HG02798 (cell line): Measurements from ENCODE around the gene MIEF2.

Experiments
- ATAC-seq: cut with Tn5 transposase; IDR thresholded peaks from one replicate; pipeline ENCODE4 v1.9.1; 2021; ENCODE audit warnings: mild to moderate bottlenecking; ENCODE audit not compliant: unreplicated experiment, poor library complexity

The MIEF2 gene

DNA sequence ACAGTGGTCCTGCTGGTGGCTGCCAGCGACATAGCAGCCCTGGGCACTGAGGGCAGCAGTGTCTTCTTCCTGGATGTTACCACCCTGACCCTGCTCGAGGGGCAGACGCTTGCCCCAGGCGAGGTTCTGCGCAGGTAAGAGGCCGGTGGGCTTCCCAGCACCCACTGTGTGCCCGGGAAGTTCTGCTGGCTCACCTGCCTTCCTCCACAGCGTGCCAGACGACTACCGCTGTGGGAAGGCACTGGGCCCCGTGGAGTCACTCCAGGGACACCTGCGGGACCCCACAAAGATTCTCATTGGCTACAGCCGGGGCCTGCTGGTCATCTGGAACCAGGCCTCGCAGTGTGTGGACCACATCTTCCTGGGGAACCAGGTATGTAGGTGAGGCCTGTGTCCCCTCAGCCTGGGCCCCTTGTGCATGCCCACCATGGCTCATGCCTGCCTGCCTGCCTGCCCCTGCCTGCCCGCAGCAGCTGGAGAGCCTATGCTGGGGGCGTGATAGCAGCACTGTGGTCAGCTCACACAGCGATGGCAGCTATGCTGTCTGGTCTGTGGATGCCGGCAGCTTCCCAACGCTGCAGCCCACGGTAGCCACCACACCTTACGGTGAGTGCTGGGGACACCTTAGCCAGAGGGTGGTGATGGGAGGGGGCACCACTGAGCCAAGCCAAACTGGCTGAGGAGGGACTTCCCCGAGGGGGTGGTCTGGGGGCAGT, 26.5 kb upstream of the MIEF2 start:
- no peak for ATAC-seq

DNA sequence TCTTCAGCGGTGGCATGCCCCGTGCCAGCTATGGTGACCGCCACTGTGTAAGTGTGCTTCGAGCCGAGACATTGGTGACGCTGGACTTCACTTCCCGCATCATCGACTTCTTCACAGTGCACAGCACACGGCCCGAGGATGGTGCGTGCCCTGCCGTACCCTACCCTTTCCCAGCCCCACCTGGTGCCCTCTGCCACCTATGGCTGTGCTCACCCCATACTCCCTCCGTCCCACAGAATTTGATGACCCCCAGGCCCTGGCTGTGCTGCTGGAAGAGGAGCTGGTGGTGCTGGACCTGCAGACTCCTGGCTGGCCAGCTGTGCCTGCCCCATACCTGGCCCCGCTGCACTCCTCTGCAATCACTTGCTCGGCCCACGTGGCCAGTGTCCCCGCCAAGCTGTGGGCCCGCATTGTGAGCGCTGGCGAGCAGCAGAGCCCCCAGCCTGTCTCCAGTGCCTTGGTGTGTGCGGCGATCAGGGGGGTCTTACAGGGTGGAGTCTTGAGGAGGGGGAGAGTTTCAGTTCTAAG, 25.5 kb upstream of the MIEF2 start:
- no peak for ATAC-seq

DNA sequence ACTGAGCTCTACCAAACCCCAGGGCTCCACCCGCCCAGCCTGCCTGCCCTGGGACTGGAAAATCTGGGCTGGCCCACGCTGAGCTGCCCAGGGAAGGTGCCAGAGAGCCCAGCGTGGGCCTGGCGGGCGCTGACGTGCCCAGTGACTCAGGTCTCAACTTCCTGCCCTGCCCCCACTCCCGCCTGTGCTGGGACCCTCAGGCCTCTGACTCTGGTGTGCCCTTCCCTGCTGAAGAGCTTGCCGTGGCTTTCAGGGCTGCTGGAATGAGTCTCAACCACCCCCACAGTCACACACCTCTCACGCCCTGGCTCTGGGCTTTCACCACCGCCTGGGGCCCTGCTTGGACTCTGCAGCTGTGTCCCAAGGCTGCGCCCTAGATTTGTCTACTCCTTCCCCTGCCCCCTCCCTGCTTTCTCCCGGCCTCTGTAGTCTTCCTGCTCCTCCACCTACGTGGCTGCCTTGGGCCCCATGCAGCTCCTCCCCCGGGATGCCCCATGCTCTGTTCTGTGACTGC, 24.7 kb upstream of the MIEF2 start:
- no peak for ATAC-seq

DNA sequence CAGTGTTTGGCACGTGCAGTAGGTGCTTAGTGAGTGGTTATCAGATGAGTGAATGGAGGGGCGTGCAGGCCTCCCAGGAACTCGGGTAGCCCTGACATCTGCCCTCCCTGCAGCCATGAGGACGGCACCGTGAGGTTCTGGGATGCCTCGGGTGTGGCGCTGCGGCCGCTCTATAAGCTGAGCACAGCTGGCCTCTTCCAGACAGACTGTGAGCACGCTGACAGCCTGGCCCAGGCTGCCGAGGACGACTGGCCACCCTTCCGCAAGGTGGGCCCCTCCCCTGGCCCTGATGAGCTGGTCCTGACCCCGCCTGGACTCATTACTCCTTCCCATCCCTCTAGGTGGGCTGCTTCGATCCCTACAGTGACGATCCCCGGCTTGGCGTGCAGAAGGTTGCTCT, 24.0 kb upstream of the MIEF2 start:
- ATAC-seq: no peak

DNA sequence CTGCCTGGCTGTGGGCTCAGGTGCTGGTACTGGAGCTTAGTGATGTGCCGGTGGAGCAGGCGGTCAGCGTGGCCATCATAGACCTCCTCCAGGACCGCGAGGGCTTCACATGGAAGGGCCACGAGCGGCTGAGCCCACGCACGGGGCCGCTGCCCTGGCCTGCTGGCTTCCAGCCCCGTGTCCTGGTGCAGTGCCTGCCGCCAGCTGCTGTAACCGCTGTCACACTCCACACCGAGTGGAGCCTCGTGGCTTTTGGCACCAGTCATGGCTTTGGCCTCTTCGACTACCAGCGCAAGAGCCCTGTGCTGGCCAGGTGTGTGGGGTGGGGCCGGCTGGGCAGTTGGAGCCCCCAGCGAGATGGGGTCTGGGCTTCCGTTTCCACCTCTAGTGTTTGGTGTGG, 23.0 kb upstream of the MIEF2 start:
- ATAC-seq: no peak

DNA sequence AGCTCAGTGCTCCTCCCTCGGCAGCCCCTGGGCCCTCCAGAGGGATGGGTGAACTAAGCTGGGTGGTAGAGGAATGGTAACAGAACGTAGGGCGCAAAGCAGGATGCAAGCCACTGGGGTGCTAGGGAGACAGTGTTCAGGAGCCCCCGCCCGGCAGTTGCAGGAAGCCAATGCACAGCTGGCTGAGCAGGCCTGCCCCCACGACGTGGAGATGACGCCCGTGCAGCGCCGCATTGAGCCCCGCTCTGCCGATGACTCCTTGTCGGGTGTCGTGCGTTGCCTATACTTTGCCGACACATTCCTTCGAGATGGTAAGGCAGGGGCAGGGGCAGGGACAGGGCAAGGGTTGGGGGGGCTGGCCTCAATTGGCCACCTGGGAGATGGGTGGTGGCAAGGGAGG, 22.2 kb upstream of the MIEF2 start:
- ATAC-seq: no peak

DNA sequence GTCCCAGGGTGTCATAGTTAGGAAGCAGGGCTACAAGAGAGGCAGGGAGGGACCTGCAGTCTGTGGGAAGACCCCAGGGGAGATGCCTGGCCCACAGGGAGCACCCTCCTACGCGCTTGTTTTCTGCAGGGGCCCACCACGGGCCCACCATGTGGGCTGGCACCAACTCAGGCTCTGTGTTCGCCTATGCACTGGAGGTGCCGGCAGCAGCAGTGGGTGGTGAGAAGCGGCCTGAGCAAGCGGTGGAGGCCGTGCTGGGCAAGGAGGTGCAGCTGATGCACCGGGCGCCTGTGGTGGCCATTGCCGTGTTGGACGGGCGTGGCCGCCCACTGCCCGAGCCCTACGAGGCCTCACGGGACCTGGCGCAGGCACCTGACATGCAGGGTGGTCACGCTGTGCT, 20.0 kb upstream of the MIEF2 start:
- no peak for ATAC-seq

DNA sequence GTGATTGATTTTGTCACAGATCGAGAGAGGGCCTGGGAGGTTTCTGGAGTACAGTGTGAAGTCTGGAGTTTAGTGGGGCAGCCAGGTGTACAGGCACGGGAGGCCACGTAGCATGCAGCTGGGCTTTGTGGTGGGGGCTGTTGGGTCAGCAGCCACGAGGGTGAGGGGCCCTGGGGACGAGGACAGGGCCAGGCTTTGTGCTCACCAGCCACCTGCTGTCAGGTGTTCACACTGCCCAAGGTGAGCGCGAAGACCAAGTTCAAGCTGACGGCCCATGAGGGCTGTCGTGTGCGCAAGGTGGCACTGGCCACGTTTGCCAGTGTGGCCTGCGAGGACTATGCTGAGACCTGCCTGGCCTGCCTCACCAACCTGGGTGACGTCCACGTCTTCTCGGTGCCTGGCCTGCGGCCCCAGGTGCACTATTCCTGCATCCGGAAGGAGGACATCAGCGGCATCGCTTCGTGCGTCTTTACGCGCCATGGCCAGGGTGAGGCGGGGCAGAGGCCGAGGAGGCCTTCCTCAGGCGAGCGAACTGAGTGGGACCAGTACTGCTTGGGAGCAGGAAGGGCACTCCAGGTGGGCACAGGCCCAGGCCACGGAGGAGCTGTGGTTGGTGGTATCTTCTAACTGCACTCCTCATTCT, 19.1 kb upstream of the MIEF2 start:
- ATAC-seq: no peak

DNA sequence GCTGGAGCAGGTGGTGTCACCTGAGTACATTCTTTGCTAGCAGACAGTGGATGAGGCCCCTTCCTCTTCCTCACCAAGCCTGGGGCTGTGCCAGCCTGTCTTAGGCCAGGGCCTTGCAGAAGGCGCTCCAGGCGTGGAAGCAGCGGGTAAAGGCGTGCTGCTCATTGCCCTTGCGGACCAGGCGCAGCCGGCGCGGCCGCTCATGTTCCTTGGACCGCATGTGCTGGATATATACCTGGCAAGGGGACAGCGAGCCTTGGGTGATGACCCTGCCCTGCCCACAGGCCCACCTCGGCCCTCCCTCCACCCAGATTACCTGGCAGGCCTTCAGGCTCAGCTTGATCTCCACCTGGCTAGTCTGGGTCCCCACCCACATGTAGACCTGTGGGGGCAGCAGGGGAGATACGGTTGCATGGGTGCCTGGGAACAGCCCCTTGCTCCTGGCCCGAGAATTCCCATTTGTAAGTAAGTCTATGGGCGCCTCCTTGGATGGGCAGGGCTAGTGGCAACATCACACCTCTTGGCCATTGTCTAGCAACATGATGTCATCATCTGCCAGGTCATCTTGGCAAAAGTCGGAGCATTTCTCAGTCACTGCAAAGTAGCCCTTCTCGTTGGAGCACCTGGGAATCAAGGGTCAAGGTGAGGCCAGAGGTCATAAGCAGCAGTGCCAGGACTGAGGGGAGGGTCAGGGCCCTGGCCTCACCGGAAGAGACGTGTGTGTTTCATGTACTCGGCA, 15.3 kb upstream of the MIEF2 start:
- ATAC-seq: no peak

DNA sequence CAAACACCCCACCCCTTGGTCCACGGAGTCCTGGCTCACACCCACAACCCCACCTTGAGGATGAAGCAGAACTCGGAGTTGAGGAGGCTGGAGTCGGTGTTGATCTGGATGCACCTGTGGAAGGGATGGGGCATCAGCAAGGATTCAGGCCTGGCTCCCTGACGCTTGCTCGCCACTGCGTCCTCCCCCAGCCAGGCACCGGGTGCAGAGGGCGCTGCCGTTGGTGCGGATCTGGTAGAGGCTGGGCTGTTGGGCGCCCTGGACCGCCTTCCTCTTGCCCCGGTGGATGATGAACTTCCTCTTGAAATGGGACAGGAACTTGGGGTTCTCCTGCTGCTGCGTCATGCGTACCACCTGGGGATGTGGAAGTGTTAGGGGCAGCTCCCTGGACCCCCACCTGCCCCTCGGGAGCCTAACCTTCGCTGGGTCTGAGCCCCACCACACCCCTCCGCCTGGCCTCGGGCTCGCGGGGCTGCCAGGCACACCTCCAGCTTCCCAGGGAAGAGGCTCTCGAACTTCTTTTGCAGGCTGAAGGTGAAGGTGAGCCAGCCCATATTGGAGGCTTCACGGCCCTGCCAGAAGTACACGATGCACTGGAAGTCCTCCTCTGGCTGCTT, 14.2 kb upstream of the MIEF2 start:
- ATAC-seq: no peak

DNA sequence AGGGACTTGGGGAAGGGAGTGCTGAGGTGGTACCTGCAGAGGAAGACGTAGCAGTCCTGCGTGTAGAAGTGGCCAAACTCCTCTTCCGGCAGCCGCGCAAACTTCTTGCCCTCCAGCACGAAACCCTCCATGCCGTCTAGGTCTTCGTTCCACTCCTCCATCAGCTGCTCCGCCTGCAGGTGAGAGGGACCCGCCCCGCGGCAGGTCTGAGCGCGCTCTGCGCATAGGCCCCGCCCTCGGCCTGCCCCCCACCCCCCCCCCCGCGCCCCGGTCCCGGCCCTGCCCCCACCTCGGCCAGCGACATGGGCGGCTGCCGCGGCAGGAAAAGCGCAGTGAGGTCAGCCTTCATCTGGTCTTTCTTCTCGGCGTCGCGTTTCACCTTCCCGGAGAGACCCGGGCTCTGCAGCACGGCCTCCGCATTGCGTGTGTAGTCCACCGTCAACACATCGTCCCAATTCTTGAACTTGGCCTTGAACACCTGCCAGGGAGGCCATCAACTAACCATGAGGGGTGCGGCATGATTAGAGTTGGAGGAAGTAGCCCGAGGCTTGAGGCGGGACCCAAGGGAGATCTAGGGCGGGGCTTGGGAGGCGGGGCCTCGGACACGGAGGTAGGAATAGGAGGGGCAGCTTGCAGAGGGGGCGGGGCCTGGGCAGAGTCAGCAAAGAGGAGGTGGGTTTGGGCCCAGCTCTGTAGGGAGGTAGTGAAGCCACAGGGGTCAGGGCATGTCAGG, 13.4 kb upstream of the MIEF2 start:
- ATAC-seq: no peak

DNA sequence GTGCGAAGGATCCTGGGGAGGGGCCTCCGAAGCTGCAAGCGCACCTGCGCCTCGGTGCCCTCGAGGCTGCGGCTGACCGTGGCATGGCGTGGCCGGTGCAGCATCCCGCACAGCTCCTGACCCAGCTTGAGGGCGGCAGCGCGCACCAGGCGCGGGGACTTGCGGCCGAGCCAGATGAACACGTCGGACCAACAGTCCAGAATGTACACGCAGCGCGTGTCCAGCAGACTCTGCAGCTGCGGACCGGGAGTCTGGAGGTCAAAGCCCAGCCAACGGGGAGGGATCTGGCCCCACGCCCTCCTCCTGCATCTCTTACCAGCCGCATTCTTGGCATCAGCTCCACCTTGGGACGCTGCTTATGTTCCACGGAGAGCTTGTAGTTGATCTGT, 12.9 kb upstream of the MIEF2 start:
- no peak for ATAC-seq

DNA sequence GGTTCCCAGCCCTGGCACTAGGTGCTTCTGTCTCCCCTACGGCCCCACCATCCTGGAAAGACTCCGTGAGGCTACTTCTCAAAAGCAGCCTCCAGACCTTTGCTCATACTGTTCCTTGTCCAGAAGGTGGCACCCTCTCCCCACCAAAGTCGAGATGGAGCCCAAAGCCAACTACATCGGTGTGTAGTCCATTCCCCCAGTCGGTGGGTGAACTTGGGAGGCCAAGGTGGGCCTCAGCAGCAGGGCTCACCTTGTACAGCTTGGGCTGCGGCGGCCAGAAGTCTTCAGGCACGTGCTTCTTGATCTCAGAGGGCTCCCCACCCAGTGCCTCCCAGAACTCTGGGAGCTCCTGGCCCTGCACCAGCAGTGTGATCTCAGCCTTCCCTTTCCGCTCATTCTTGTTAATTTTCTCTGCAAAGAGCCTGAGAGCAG, 12.1 kb upstream of the MIEF2 start:
- ATAC-seq: no peak

DNA sequence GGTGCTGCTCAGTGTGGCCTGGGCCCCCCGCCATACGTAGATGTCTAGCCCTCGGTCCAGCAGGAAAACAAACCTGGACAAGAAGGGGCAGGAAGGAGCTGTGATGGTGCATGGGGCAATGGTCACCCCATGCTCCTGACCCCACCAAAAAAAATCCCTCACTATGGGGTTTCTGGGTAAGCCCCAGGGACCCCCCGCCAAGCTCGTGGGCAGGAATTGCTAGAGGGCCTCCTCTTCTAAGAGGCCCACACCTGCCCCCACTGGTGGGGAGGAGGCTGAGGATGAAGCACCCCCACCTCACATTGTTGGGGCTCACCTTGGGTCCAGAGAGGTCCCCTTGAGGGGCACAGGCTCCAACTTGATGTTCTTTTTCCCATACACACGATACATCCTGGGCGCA, 11.7 kb upstream of the MIEF2 start:
- ATAC-seq: no peak

DNA sequence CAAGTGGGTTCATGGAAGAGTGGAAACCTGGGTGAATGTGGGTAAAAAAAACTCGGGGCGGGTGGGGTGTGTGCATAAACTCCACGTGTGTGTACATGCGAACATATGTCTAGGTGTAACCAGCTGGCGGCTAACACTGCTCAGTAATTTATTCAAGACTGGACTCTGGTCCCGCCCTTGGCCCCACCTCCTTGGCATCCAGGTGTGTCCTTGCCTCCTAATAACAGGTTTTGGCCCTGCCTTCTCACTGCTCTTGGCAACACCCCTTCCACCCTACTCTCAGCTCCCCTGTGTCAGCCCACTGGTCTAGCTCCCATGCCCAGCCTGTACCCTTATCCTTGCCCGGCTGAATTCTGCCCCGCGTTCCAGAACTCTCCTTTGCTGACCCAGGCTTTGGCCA, 10.2 kb upstream of the MIEF2 start:
- ATAC-seq: no peak

DNA sequence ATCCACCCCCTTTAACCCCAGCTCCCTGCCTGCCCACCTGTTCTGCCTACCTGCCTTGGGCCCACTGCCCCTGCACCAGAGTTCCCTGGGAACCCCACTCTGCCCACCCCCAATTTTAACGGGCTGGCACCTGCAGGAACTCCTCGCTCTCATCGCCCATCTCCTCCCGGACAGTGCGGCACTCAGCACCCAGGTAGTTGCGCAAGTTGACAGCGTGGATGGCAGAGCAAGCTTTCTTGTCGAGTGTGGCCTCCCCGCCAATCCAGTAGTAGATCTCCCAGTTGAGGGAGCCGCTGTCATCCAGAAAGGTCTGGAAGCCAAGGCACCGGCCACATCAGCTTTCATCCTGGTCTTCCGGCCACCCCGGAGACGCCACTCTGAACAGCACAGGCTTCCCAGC, 9.8 kb upstream of the MIEF2 start:
- ATAC-seq: no peak

DNA sequence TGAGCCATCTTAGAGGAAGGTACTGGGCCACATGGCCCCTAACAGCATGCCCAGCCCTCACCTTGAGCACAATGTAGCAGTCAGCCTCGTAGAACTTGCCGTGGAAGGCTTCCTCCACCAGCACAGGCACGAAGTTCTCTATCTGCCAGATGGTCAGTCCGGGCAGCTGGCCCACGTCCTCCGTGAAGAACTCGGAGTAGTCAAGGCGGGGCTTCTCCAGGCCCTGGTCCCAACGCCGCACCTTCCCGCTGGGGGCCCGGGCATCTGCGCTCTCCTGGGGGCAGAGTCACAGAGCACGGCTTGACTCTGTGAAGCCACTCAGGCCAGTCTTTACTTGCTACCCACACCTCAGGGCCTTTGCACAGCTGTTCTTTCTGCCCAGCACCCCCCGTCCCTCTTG, 9.3 kb upstream of the MIEF2 start:
- ATAC-seq: no peak

DNA sequence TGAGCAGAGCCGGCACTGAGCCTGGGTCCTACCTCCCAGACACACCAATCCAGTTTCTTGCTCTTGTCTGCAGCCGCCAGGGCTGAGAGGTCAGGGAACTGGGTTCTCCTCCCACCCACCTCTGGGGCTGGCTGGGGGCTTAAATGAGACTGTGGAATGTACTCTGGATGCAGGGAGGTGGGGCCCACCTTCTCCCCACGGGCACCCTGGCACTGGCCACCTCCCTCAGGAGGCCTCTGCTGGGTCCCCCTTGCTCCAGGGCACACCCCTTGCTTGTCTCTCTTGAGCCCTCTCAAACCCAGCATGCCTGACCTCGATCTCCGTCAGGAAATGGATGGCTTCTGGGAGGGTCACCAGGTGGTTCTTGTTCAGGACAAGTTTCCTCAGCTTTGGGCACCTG, 8.3 kb upstream of the MIEF2 start:
- ATAC-seq: no peak

DNA sequence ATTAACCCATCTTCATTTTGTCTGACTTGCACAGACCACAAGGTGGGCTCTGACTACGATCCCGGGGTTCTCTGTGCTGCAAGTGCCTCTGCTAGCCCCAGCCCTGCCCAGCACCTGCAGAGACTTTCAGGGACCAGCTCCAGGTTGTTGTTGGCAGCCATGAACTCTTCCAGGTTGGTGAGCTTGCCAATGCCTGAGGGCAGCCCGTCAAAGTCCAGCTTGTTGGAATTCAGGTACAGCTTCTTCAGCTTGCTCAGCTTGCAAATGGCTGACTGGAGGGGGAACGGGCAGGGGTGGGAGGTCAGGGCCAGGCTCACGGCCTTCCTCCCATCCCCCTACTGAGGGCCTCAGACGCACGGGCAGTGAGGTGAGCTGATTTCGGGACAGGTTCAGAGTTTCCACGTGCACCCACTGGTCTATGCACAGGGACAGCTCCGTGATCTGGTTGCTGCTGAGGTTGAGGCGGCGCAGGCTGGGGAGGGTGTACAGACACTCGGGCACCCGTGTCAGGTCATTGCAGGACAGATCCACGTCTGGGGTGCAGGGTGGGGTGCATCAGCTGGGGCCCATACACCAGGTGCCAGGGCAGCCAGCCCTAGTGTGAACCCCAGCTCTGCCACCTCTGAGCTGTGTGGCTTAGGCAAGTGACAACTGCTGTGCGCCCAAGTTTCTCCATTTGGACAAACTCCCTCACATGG, 7.1 kb upstream of the MIEF2 start:
- ATAC-seq: no peak
